Right ventricle myocardium superior (tissue), 1 donor: Measurements from ENCODE around the gene CHID1. TPM values are rescaled to one million over a fixed set of nuclear protein-coding genes. Genes with fewer than 3 reads are reported as not detected.
A peak's percentile ranks its signal among the peaks of the same experiment; 100 is the strongest.

Source experiments
- ATAC-seq: fragments of 200-7000 bp; cut with Tn5 transposase; one replicate; pipeline ENCODE4 v1.9.1; 2020; ENCODE audit warnings: mild to moderate bottlenecking; ENCODE audit not compliant: poor library complexity
- DNase-seq: peaks from one replicate; pipeline ENCODE4 v3.0.0-alpha.2; 2020
- intact Hi-C: fragments of 100-400 bp; cut with DNase I; formaldehyde crosslinking; loops from one replicate; pipeline ENCODE4 v1.11.2; 2022
- total RNA-seq: library from RNA; stranded (reverse); fragmentation: NEBNext Ultra II Directional; extraction: Animal tissue kit (Norgen Biotek cat#: 25700); gene quantifications from one replicate; pipeline ENCODE4 v1.2.1, GENCODE V29; 2021
- donor health status: DM: no; HTN: yes; CAD: no; lungs with severe emphysema.

Gene CHID1
- total RNA-seq, 1 donor from 2014 or later = 48.3 TPM

DNA sequence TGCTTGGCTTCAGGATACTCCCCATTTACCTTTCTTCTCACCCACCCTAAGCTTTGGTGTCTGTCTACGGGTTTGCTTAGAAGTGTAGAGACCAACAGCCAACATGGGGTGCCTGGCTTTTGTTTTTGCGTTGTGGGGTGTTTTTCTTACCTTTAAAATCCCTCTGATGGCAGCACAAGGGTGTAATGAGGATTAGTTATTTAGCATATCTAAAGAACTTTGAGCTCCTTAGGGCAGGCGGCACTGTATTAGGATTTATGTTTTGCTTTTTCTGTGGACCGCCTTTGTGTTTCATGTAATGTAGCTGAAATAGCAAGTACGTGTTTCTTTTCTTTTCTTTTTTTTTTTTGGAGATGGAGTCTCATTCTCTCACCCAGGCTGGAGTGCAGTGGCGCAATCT lies 23.9 kb upstream of the CHID1 start:
- intact Hi-C loops = no loop called here
- no peak for ATAC-seq
- DNase-seq = no peak

GRCh38 chr11:933936-934335 lies 23.3 kb upstream of the CHID1 start:
- DNase-seq = no peak
- no peak for ATAC-seq
- intact Hi-C loops = no loop called here

DNA sequence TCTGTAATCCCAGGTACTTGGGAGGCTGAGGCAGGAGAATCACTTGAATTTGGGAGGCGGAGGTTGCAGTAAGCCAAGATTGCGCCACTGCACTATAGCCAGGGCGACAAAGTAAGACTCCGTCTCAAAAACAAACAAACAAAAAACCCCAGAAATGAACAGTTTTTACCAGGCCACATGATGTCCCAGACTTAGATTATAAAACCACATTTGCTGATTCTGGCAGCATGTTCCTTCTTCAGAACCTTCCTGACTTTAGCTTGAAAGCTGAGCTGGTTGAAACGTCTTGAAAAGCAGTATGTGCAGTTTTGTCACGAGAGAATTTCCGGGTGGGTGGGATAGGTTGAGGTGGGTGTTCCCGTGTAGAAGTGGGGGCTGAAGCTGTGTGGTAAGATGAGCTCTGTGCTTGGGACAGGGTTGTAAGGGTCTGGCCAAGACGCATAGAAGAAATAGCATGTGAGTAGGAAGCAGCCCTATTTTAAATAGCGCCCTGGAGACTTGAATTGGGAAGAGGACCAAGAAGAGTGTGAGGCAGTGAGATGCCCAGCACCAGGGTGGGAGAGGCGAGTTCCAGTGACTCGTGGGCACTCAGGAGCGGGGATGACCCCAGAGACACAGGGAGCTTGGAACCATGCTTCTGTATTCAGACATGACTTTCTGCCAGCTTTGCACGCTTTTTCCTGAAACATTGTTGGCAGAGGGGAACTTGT lies 22.7 kb upstream of the CHID1 start:
- peak; percentile 39 for DNase-seq
- intact Hi-C loops = no loop called here
- ATAC-seq = peak; percentile 28

DNA sequence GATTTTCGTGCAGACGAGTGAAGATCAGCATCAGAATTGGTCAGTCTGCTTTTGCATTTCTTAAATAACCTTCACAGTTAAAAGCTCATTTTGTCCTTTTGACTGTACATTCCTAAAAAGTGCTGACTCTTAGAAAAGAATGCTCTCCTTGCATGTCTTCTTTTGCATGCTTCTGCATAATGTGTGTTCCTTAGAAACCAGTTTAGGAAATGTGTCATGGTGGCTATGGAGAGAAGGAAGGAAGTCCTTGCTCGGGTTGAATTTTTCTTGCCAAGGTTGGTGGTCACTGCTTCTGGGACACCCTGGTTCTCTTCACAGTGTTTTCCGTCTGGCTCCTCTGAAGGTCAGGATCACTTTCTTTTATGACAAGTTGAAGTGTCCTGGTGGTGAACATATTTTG lies 21.8 kb upstream of the CHID1 start:
- no peak for DNase-seq
- intact Hi-C loops = no loop called here
- ATAC-seq = peak; percentile 59

DNA sequence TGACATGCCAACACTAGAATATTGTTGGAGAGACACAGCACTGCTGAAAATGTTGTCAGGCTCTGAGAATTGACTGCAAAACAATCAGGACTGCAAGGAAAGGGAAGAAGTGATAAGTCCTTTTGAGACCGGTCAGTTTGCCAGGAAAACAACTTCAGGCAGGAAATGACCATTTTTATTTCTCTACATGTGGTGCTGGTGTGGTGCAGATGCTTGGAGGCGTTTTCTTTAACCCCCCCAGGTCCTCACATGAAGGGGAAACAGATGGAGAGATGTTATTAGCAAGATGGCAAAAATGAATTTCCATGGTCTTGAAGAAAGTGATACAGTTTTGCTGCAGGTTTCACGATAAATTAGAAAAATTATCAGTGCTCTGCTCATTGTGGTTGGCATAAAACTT lies 20.8 kb upstream of the CHID1 start:
- no peak for DNase-seq
- peak; percentile 30 for ATAC-seq
- intact Hi-C loops = no loop called here

DNA sequence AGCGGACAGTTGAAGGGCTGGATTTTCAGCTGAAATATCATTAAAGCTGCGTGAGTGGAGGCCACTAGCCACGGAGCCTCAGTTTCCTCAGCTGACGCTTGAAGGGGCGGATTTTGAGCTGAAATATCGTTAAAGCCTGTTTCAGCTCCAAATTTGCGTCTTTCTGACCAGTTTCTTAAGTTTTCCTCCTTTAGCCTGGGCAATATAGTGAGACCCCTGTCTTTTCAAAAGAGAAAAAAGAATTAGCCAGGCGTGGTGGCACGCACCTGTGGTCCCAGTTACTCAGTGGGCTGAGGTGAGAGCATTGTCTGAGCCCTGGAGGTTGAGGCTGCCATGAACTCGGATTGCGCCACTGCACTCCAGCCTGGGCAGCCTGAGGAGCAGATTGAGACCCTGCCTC lies 18.8 kb upstream of the CHID1 start:
- intact Hi-C loops = loop anchor here (10.0 kb wide), 1 partner anchor 125 kb away; no protein-coding TSS in a partner anchor
- DNase-seq (peak; percentile 19), ATAC-seq (no peak)

DNA sequence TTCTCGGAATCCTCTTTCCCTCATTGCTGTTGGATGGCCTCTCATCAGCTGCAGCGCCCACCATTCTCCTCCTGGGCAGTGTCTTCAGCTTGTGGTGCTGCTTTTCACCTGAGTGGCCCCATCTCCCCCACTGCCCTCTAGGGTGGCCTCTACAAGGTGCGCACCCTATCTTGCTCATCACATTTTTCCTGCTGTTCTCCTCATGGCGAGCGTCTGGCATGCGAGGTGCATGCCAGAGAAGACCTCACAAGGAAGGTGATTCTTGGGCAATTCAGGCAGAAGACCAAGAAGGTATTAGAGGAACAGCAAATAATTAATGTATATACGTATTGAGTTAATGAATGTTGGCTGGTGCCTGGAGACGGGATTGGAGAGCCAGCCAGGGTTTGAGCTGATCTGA lies 18.2 kb upstream of the CHID1 start:
- ATAC-seq = no peak
- intact Hi-C loops = loop anchor here (10.0 kb wide), 1 partner anchor 126 kb away; no protein-coding TSS in a partner anchor
- no peak for DNase-seq

DNA sequence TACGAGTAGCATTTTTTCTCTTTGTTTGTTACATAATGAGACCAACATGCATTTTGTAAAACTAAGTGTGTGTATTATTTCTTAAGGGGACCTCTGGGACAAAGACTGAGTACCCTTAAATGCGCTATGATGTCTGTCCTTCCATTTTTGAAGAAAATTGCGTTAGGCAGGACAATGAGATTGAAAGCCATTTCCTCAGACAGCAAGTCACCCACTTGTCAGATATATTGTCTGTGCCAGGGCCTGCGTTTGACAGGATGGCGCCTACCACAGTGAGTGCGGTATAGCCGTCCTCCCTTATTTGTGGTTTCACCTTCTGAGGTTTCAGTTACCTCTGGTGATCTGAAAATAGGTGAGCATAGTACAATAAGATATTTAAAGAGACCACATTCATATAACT lies 17.3 kb upstream of the CHID1 start:
- intact Hi-C loops = loop anchor here (10.0 kb wide), 1 partner anchor 127 kb away; no protein-coding TSS in a partner anchor
- ATAC-seq = no peak

GRCh38 chr11:926341-926916 lies 15.8 kb upstream of the CHID1 start:
- intact Hi-C loops = loop anchor here (10.0 kb wide), 1 partner anchor 128 kb away; no protein-coding TSS in a partner anchor
- DNase-seq (no peak), ATAC-seq (peak; percentile 23)

More for the DNA sequence above, 17.3 kb upstream of the CHID1 start:
- DNase-seq = no peak

DNA sequence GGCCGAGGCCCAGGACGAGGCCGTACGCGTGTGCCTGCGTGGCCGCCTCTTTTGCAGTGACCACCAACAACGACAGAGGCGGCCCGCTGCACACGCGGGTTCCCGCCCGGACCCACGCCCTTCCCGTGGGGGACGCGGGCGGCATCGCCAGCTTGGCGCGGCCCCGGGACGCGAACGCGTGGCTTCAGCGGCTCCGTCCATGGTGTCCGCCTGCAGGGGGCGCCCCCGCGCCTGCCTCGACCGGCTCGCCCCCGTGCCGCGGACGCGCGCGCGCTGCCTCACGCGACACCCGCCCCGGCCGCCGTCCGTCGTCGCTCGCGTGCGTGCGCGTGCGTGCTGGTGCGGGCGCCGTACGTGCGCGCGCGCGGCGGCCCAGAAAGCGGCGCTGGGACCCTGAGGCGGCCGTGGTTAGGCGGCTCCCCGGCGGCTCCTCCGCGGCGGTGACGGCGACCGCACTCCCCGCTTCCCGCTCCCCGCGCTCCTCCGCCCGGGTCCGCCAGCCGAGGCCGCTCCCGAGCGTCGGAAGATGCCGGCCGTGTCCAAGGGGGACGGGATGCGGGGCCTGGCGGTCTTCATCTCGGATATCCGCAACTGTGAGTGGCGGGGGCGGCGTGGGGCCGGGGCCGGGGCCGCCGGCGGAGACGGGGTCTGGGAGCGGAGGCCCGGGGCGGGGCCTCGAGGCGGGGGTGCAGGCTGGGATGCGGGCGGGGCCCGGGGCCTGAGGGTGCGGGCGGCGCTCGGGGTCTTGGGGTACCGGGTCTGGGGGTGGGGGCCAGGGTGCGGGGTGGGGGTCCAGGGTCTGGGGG lies 15.1 kb upstream of the CHID1 start, which contains the start of gene AP2A2:
Gene AP2A2, plus strand, starts transcription at position 375 of the 806 bp plus-strand sequence. Its CDS starts 152 bp downstream, at position 527.
- peak; percentile 94 for ATAC-seq
- intact Hi-C loops = loop anchor here (10.0 kb wide), 1 partner anchor 129 kb away; no protein-coding TSS in a partner anchor

GRCh38 chr11:925158-925495 lies 14.5 kb upstream of the CHID1 start:
- peak; percentile 68 for DNase-seq
- intact Hi-C loops = loop anchor here (10.0 kb wide), 1 partner anchor 130 kb away; no protein-coding TSS in a partner anchor
- peak; percentile 5 for ATAC-seq

More for the DNA sequence above, 15.1 kb upstream of the CHID1 start, which contains the start of gene AP2A2:
- DNase-seq = peak; percentile 94

DNA sequence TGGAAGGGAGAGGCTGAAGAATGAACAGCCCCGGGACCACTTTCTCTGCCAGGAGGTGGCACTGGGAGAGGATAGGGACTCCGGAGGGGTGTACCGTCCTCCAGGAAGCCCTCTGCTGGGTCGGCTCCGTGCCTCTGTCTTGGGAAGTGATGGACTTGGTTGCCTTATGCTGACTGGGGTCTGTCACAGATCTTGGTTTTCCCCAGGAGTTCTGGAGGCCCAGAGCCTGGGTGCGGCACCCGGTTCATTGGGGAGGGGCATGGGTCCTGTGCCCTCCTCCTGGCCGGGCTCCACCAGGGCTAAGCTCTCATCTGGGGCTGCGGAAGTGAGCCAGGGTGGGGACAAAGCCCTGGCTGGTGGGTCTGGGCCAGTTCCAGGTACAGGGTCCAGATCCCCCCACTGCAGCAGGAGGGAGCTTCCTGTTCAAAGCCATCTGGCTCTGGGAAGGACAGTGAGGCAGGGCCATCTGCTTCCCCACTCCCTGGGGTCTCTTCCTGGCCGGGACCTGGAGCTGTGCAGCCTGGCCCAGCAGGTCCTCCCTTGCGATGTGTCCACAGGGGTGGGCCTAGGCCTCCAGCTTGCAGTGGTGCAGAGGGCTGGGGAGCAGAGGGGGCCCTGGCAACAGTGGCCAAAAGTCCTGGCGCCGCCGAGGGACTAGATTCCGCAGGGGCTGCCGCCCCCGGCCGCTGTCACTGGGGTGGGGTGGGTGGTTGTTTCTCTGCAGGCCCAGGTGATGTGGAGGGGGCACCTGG lies 14.0 kb upstream of the CHID1 start:
- intact Hi-C loops = loop anchor here (10.0 kb wide), 1 partner anchor 130 kb away; no protein-coding TSS in a partner anchor
- ATAC-seq (peak; percentile 5), DNase-seq (peak; percentile 63)

GRCh38 chr11:923691-924405 lies 13.2 kb upstream of the CHID1 start:
- no peak for DNase-seq
- no peak for ATAC-seq
- intact Hi-C loops = loop anchor here (10.0 kb wide), 1 partner anchor 131 kb away; no protein-coding TSS in a partner anchor

GRCh38 chr11:921921-922678 lies 11.5 kb upstream of the CHID1 start:
- no peak for DNase-seq
- intact Hi-C loops = loop anchor here (10.0 kb wide), 1 partner anchor 133 kb away; no protein-coding TSS in a partner anchor
- ATAC-seq = no peak

GRCh38 chr11:917426-917825 lies 6.8 kb upstream of the CHID1 start:
- intact Hi-C loops = no loop called here
- no peak for ATAC-seq
- DNase-seq = no peak

- ATAC-seq = peak; percentile 16
- DNase-seq = peak; percentile 85
- intact Hi-C loops = no loop called here
These were observed 4.3 kb upstream of the CHID1 start for GRCh38 chr11:914747-915501.
